ENCODE data around the gene TOR1AIP2. TPM values are rescaled to one million over a fixed set of nuclear protein-coding genes. Genes with fewer than 3 reads are reported as not detected.
"Not testable (repeated sequence)": the region's sequence is repeated elsewhere in the genome, so short reads cannot be mapped to it uniquely, and the experiment has no call there.

TOR1AIP2 gene
- total RNA-seq, 1 experiment from 2014 or later = 121 TPM

- H3K36me3 Mint-ChIP-seq (ENCODE audit: insufficient read depth, unreplicated experiment) = peaks cover 32% of the 10 kb centered on the region
- no peaks in the 10 kb centered on the region for H3K27me3 Mint-ChIP-seq (ENCODE audit: unreplicated experiment)
- no peak for DNase-seq
- TF ChIP-seq CTCF (IDR thresholded peaks at IDR 0.05; ENCODE audit: unreplicated experiment) = no peak
- H3K4me1 Mint-ChIP-seq (ENCODE audit: low read depth, unreplicated experiment) = no peaks in the 10 kb centered on the region
- H3K4me3 Mint-ChIP-seq (ENCODE audit: low read depth, unreplicated experiment) = no peak overlapping the region
- CTCF ChIA-PET = no interaction called here
- no peak overlapping the region for H3K27ac Mint-ChIP-seq (ENCODE audit: unreplicated experiment)
- no peaks in the 10 kb centered on the region for H3K9me3 Mint-ChIP-seq (ENCODE audit: low read depth, unreplicated experiment)
- no TSS peak for BruUV-seq (replicated peaks)
- intact Hi-C loops (cut with micrococcal nuclease; ENCODE audit: unreplicated experiment) = no loop called here
Observed at GRCh38 chr1:179848233-179848632, 29.4 kb downstream of the TOR1AIP2 start.

- CTCF ChIA-PET = no interaction called here
- Mint-ChIP-seq H3K4me1 (ENCODE audit: low read depth, unreplicated experiment) (no peaks in the 10 kb centered on the region), H3K36me3 (ENCODE audit: insufficient read depth, unreplicated experiment) (peaks cover 4% of the 10 kb centered on the region), H3K9me3 (ENCODE audit: low read depth, unreplicated experiment) (no peaks in the 10 kb centered on the region), H3K27ac (ENCODE audit: unreplicated experiment) (no peak overlapping the region), H3K27me3 (ENCODE audit: unreplicated experiment) (no peaks in the 10 kb centered on the region), H3K4me3 (ENCODE audit: low read depth, unreplicated experiment) (no peak overlapping the region)
- no peak for DNase-seq
- no TSS peak for BruUV-seq (replicated peaks)
- TF ChIP-seq CTCF (IDR thresholded peaks at IDR 0.05; ENCODE audit: unreplicated experiment) = no peak
- intact Hi-C loops (cut with micrococcal nuclease; ENCODE audit: unreplicated experiment) = no loop called here
Observed at GRCh38 chr1:179840107-179840506, 37.5 kb downstream of the TOR1AIP2 start.

GRCh38 chr1:179836686-179837445 lies 40.7 kb downstream of the TOR1AIP2 start:
- CTCF ChIA-PET; H3K36me3 Mint-ChIP-seq (ENCODE audit: insufficient read depth, unreplicated experiment); H3K27ac Mint-ChIP-seq (ENCODE audit: unreplicated experiment); DNase-seq; H3K4me3 Mint-ChIP-seq (ENCODE audit: low read depth, unreplicated experiment); H3K9me3 Mint-ChIP-seq (ENCODE audit: low read depth, unreplicated experiment); H3K4me1 Mint-ChIP-seq (ENCODE audit: low read depth, unreplicated experiment); H3K27me3 Mint-ChIP-seq (ENCODE audit: unreplicated experiment); BruUV-seq (replicated peaks); intact Hi-C loops (cut with micrococcal nuclease; ENCODE audit: unreplicated experiment): not testable (repeated sequence)

GRCh38 chr1:179831852-179832699 lies 45.5 kb downstream of the TOR1AIP2 start:
- DNase-seq = no peak
- no peak overlapping the region for H3K4me3 Mint-ChIP-seq (ENCODE audit: low read depth, unreplicated experiment)
- H3K4me1 Mint-ChIP-seq (ENCODE audit: low read depth, unreplicated experiment) = peaks cover 12% of the 10 kb centered on the region
- no peak overlapping the region for H3K27ac Mint-ChIP-seq (ENCODE audit: unreplicated experiment)
- no peak for TF ChIP-seq CTCF (IDR thresholded peaks at IDR 0.05; ENCODE audit: unreplicated experiment)
- no peaks in the 10 kb centered on the region for H3K9me3 Mint-ChIP-seq (ENCODE audit: low read depth, unreplicated experiment)
- no TSS peak for BruUV-seq (replicated peaks)
- CTCF ChIA-PET = interaction anchor here (0.7 to 1.0 kb wide), 2 partner anchors 17 to 19 kb away, joined by 4 read pairs; no protein-coding TSS in a partner anchor
- H3K36me3 Mint-ChIP-seq (ENCODE audit: insufficient read depth, unreplicated experiment) = peaks cover 9% of the 10 kb centered on the region
- intact Hi-C loops (cut with micrococcal nuclease; ENCODE audit: unreplicated experiment) = no loop called here
- peaks cover 6% of the 10 kb centered on the region for H3K27me3 Mint-ChIP-seq (ENCODE audit: unreplicated experiment)

Measured in Calu3 (cell line).